Suprapubic skin (tissue), 3 donors: ENCODE results near the gene NOTCH2.
"Not testable (repeated sequence)": the region's sequence is repeated elsewhere in the genome, so short reads cannot be mapped to it uniquely, and the experiment has no call there.

Experiments
- CTCF ChIP-seq, 2 donors: fragments of 200-600 bp in 1 of 2; fragments of 450-650 bp in 1 of 2; sonication (generic) in 1 of 2; IDR thresholded peaks; one replicate each; pipeline ENCODE4 v1.5.1; 2016 to 2019; ENCODE audit warnings: antibody characterized with exemption in 2 of 2, mild to moderate bottlenecking in 1 of 2, moderate library complexity in 1 of 2
- POLR2A ChIP-seq, 2 donors: fragments of 450-650 bp; IDR thresholded peaks; one replicate each; pipeline ENCODE4 v1.6.1; 2017; ENCODE audit warnings: antibody characterized with exemption in 2 of 2, mild to moderate bottlenecking in 2 of 2, moderate library complexity in 2 of 2

- TF ChIP-seq CTCF, POLR2A (IDR thresholded peaks at IDR 0.05): not testable (repeated sequence)
Observed at GRCh38 chr1:120103768-120104167, 34.3 kb upstream of the NOTCH2 start.
